Pancreas (tissue), 10 donors: Measurements from ENCODE around the gene PTPN5. TPM values are rescaled to one million over a fixed set of nuclear protein-coding genes. Genes with fewer than 3 reads are reported as not detected.
"Not testable (repeated sequence)": the region's sequence is repeated elsewhere in the genome, so short reads cannot be mapped to it uniquely, and the experiment has no call there.

Experiments
- ATAC-seq, 4 donors: fragments of 200-7000 bp; cut with Tn5 transposase; one replicate each; pipeline versions ENCODE4 v1.8.0 to v1.9.1; 2020; ENCODE audit warnings: mild to moderate bottlenecking in 4 of 4, moderate library complexity in 4 of 4
- DNase-seq, 6 donors: peaks; one replicate each; pipeline ENCODE4 v3.0.0-alpha.2; 2020
- FAIRE-seq: peaks from 2 replicates; lab custom pipeline; 2012; peaks lifted over from hg19 to GRCh38; lab: Jason Lieb, UNC
- H3K27ac ChIP-seq, 4 donors: fragments of 200-600 bp; sonication (generic); 1 replicate in 3 of 4; 2 replicates in 1 of 4; pipeline versions ENCODE4 v1.5.0 to v1.8.0; 2020
- H3K27me3 ChIP-seq, 4 donors: fragments of 200-600 bp; one replicate each; pipeline ENCODE4 v1.8.0; 2021
- H3K36me3 ChIP-seq, 3 donors: fragments of 200-600 bp; sonication (generic) in 1 of 3; one replicate each; pipeline versions ENCODE4 v1.5.0 to v1.8.0; 2020 to 2021
- H3K4me1 ChIP-seq, 3 donors: fragments of 200-600 bp; one replicate each; pipeline ENCODE4 v1.8.0; 2021
- H3K4me3 ChIP-seq, 4 donors: fragments of 200-600 bp; sonication (generic) in 2 of 4; one replicate each; pipeline versions ENCODE4 v1.5.0 to v1.8.0; 2020 to 2021
- H3K9me3 ChIP-seq, 4 donors: fragments of 200-600 bp; one replicate each; pipeline ENCODE4 v1.8.0; 2021
- CTCF ChIP-seq, 4 donors: fragments of 200-600 bp; sonication (generic) in 3 of 4; IDR thresholded peaks; one replicate each; pipeline versions ENCODE4 v1.5.0 to v1.8.0; 2021; ENCODE audit warnings: antibody characterized with exemption in 4 of 4
- WGBS, 2 donors: extraction: QIAGEN DNeasy Blood & Tissue Kit; methylation state at CpG; one replicate each; pipeline ENCODE4 v1.1.7; 2013; 5-methylcytosine and 5-hydroxymethylcytosine counted together
- intact Hi-C, 3 donors: fragments of 100-400 bp; cut with DNase I; formaldehyde crosslinking; loops; one replicate each; pipeline versions ENCODE4 v1.11.1 to v1.14.2; 2022
- polyA plus RNA-seq, 2 donors: library from polyadenylated mRNA; stranded (reverse); fragments of 200-250 nt; gene quantifications; one replicate each; pipeline ENCODE4 v1.2.3, GENCODE V29; 2013
- total RNA-seq, 6 donors: library from RNA; stranded (reverse); fragmentation: NEBNext Ultra II Directional in 4 of 6; extraction: Animal tissue kit (Norgen Biotek cat#: 25700) in 4 of 6; gene quantifications; one replicate each; pipeline versions ENCODE4 v1.2.1 to v1.2.4, GENCODE V29; 2021 to 2023
- donor health status: healthy with polysubstance abuse.
- donor health status: DM: no; HTN: no; CAD: no; lungs with moderate emphysema.
- donor health status: DM: no; HTN: no; CAD: no.
- donor health status: control.
- donor health status: control.
- donor health status: Bipolar disorder and iron deficiency.
- donor health status: DM: yes; HTN: yes; CAD: no.
- donor health status: DM: no; HTN: no; CAD: no.
- donor health status: DM: no; HTN: no; CAD: no.
- donor health status: DM: yes; HTN: yes; CAD: no.

PTPN5 gene
- total and polyA plus RNA-seq, 8 donors = 0.09 to 1.3 (median 0.38) TPM

- peaks cover 0 to 6% (median 0%) of the 10 kb centered on the region in 3 donors for H3K4me1 ChIP-seq
- 1% methylated on average over 83 to 98 of the region's 98 CpGs for WGBS, 2 donors
- DNase-seq (peak; percentile 90 to 98 (median 96)), ATAC-seq (peak; percentile 92 to 98 (median 96)), FAIRE-seq (no peak)
- H3K36me3 ChIP-seq = no peaks in the 10 kb centered on the region
- TF ChIP-seq CTCF (IDR thresholded peaks at IDR 0.05) = no peak
- H3K27me3 ChIP-seq = no peaks in the 10 kb centered on the region
- H3K27ac ChIP-seq = peak within 1 kb of the TSS; percentile 62 to 80 (median 71)
- intact Hi-C loops = no loop called here
- peak within 1 kb of the TSS; percentile 77 to 92 (median 84) for H3K4me3 ChIP-seq
- no peaks in the 10 kb centered on the region for H3K9me3 ChIP-seq
Observed at GRCh38 chr11:18698341-18699268, 93.0 kb downstream of the PTPN5 start, which contains the start of gene TMEM86A. TSS of gene TMEM86A (plus strand) at chr11:18698779. CDS start at chr11:18698887, 108 bp downstream.

- ATAC-seq (no peak), FAIRE-seq (no peak), DNase-seq (no peak)
- H3K27ac ChIP-seq = peak overlapping the region in 1 of 4 donors; percentile 70
- WGBS, 2 donors = 91% methylated on average over 4 of the region's 4 CpGs
- H3K36me3 ChIP-seq = no peaks in the 10 kb centered on the region
- H3K9me3 ChIP-seq = no peaks in the 10 kb centered on the region
- peaks cover 0 to 6% (median 0%) of the 10 kb centered on the region in 3 donors for H3K4me1 ChIP-seq
- intact Hi-C loops = no loop called here
- no peak overlapping the region for H3K4me3 ChIP-seq
- no peaks in the 10 kb centered on the region for H3K27me3 ChIP-seq
- no peak for TF ChIP-seq CTCF (IDR thresholded peaks at IDR 0.05)
Observed at GRCh38 chr11:18697576-18697975, 94.0 kb downstream of the PTPN5 start.

GRCh38 chr11:18696638-18697225 lies 94.9 kb downstream of the PTPN5 start:
- H3K36me3 ChIP-seq = no peaks in the 10 kb centered on the region
- no peak for ATAC-seq
- H3K9me3 ChIP-seq = no peaks in the 10 kb centered on the region
- H3K4me1 ChIP-seq = peaks cover 0 to 6% (median 0%) of the 10 kb centered on the region in 3 donors
- no peak overlapping the region for H3K4me3 ChIP-seq
- 78 to 88% methylated on average over 2 of the region's 2 CpGs for WGBS, 2 donors
- H3K27ac ChIP-seq = no peak overlapping the region
- intact Hi-C loops = no loop called here
- TF ChIP-seq CTCF (IDR thresholded peaks at IDR 0.05) = no peak
- H3K27me3 ChIP-seq = no peaks in the 10 kb centered on the region
- DNase-seq = no peak
- no peak for FAIRE-seq

- intact Hi-C loops = no loop called here
- ATAC-seq = no peak
- FAIRE-seq = no peak
- no peaks in the 10 kb centered on the region for H3K4me1 ChIP-seq
- no peak overlapping the region for H3K4me3 ChIP-seq
- H3K36me3 ChIP-seq = no peaks in the 10 kb centered on the region
- 60 to 67% methylated on average over 9 of the region's 9 CpGs for WGBS, 2 donors
- no peak for DNase-seq
- H3K27ac ChIP-seq = no peak overlapping the region
- H3K27me3 ChIP-seq = no peaks in the 10 kb centered on the region
- no peak for TF ChIP-seq CTCF (IDR thresholded peaks at IDR 0.05)
- no peaks in the 10 kb centered on the region for H3K9me3 ChIP-seq
Observed at GRCh38 chr11:18692941-18693760, 98.4 kb downstream of the PTPN5 start.

GRCh38 chr11:18691467-18692140 lies 100.0 kb downstream of the PTPN5 start:
- H3K9me3 ChIP-seq, H3K36me3 ChIP-seq, H3K4me3 ChIP-seq, H3K4me1 ChIP-seq, H3K27ac ChIP-seq, FAIRE-seq, H3K27me3 ChIP-seq, intact Hi-C loops, DNase-seq: not testable (repeated sequence)
- ATAC-seq = peak in 2 of 4 donors; percentile 51 to 67
- WGBS, 2 donors = 63 to 64% methylated on average over 4 of the region's 4 CpGs
